HG03064 (cell line): ENCODE results near the gene SAYSD1.
A peak's percentile ranks its signal among the peaks of the same experiment; 100 is the strongest.
"Not testable (repeated sequence)": the region's sequence is repeated elsewhere in the genome, so short reads cannot be mapped to it uniquely, and the experiment has no call there.

Experiments
- ATAC-seq: cut with Tn5 transposase; IDR thresholded peaks from one replicate; pipeline ENCODE4 v1.9.1; 2021; ENCODE audit warnings: low read depth; ENCODE audit not compliant: unreplicated experiment

Gene SAYSD1

DNA sequence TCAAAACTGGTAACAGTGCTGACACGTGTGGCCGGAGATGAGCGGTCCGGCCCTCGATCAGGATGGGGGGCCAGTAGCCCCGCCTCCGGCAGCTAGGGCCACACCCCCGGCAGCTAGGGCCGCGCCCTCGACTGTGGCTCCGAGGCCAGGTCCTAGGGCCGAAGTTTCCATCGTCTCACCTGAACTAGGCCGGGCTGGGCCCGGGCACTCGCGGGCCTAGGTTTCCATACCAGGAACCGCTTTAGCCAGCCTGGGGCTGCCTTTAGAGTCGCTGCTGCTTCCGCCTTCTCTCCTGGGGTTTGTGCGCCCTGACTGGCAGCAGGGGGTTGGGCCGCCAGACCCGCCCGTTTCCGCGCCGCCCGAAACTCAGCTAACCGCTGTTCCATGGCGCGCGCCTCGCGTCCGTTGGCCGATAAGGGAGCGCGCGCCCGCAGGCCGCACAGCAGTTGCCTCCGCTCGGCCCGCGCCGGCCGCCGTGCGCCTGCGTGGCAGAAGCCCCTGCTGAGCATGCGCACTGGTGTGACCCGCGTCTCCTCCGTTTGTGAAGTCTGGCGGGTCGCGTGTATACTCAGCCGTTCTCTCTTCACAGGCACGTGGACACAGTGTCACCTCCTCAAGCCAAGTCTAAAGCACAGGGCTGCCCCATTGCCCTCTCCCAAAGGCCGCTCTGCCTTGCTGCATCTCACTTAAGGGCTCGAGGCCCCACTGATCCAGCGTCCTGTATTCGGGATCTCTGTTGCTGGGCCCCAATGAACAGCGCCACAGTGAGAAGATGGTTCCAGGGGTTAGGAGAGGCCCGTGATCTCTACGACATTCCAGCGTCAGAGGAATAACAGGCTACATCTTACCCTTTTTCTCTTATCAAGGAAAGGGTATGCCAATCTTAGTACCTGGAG is at the start of gene SAYSD1:
SAYSD1 (minus strand) TSS at position 483 of the 896 bp plus-strand sequence; CDS start at position 386, 97 bp downstream.
- ATAC-seq, result peak; percentile 93

DNA sequence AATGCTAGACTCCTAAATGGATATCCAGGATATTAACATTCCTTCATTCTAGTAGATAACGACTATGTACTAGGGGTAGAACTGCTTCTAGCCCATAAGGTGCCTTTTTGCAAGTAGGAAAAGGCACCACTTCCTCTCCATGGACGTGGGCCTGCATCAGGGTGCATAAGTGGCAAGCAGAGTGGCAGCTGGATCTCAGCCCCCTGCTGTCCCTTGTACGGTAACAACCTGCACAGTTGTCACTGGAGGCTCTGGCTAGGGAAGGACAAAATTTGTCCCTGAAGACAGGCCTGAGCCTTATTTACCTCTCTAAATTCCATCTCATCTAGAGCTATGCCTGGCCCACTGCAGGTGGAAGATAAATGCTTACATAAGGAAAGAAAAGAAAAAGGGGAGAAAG is 42.5 kb upstream of the SAYSD1 start:
- ATAC-seq, result no peak

DNA sequence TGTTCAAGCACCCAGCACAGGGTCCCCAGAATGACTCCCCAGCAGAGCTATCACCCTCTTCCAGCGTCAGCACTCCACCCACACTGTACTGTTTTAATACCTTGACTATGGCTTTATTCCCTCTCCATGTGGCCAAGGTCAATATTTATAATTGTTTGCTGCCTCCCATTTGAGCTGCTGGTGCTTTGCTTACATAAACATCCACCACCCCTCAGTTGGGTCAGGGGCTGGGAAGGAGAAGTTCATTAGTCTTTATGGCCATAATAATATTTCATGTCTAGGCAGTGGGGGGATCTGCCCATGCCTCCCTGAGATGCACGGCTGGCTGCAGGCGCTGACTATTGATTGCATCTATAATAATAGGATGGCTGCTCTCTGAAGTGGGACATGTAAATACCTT is 41.8 kb upstream of the SAYSD1 start:
- no peak for ATAC-seq

DNA sequence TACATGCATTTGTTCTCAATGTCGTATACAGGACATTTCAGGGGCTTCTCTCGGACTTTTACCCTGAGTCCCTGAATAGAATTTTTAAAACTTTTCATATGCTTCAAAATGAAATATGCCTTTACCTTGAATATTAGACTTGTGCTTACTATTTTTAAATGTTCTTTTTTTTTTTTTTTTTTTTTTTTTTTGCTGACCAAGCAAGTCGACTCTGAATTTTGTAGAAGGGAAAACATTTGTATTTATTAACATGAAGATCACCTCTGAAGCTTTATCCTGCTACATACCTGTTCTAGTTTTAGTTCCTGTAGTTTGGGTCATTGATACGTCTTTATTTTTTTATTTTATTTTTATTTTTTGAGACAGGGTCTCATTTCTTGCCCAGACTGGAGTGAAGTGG is 39.7 kb upstream of the SAYSD1 start:
- ATAC-seq, result no peak

GRCh38 chr6:39153766-39154397 is 38.9 kb upstream of the SAYSD1 start:
- ATAC-seq, result no peak

DNA sequence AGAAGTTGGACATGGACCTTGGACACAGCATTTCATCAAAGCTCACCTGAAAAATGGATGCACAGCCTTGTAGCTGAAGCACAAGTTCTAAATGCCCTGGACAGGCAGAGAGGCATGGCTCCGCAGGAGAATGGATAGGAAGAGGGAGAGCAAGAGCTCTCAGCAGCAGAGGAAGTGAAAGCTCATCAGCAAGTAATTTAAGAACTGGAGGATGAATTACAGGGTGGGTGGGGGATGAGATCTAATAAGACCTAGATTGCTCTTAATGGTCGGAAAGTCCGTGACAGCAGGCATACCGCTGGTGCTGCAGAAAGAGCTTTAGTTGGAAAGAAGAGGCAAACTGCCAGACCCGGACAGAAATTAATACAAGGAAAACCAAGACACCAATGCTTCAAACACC is 37.3 kb upstream of the SAYSD1 start:
- ATAC-seq, result no peak

DNA sequence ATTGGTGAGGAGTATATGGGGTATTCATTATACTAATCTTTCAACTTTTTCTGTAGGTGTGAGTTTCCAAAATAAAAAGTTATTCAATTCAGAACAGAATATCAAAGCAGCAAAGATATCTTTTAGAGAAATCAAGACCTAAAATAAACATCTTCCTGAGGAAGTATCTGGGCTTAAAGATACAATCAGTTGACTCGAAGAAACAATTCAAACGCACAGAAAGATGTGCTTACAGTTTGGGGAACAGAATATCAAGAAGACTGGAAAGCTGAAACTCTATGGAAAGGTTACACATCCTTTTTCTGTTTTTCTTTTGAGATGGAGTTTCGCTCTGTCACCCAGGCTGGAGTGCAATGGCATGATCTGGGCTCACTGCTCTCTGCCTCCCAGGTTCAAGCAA is 36.2 kb upstream of the SAYSD1 start:
- no peak for ATAC-seq

DNA sequence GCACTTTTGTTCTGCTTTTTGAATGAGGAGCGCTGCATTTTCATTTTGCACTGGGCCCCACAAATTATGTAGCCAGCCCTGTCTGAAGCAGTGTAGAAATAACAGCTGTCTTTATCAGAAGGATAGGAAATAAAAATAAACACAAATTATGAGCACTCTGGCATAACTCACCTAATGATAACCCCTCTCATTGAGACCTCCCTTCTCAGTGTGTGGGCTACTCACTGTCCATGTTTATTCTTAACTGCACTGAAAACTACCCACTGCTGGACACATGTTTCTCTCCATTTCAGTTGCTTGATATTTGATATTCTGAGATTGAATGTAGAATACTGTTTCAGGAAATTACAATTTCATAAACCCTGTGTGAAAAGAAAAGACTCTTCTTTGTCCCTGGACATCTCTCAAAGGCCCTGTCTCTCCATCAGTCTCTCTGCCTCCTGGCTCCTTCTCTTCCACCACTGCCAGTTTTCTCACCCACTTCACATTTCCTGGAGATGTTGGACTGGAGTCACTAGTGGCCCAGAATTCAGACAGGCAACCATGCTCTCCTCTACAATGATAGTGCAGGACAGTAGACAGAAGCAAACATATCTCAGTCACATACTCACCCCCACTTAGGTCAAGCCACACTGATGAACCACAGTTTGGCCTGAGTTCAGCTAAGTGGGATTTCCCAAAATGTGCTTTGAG is 29.6 kb upstream of the SAYSD1 start:
- no peak for ATAC-seq

DNA sequence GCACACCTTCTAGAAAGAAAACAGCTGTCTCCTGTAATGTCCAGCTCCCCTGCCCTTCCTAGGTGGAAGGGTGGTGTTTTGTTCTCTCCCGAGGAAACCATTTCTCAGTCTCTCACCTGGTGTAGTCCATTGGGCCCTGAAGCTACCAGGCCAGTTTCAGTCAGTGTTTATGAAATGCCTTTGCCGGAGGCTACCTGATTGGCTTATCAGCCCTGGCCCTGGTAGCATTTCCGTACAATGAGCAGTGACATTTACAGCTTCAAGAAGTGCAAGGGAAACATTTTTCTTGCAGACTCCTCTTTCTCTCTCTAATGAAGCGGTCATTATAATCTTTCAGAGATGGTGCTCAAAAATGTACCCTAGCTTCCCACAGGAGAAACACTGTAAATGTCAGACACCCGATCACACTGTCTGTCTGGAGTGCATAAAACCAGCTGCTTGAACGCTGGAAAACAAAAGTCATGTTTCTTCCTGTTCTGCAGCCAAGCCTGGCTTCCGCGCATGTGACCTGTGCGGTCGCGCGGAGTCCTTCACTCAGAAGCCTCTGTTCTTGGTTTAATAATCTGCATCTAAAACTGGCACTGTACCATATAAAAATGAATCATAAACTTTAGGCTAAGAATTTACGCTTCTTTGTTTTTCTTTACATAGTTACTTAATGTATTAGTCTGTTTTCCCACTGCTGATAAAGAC is 28.4 kb upstream of the SAYSD1 start:
- no peak for ATAC-seq

GRCh38 chr6:39140556-39141167 is 25.7 kb upstream of the SAYSD1 start:
- no peak for ATAC-seq

GRCh38 chr6:39137245-39137644 is 22.3 kb upstream of the SAYSD1 start:
- no peak for ATAC-seq

- ATAC-seq, result not testable (repeated sequence)
These were observed 21.2 kb upstream of the SAYSD1 start for GRCh38 chr6:39136207-39136606.

GRCh38 chr6:39134761-39135160 is 19.8 kb upstream of the SAYSD1 start:
- ATAC-seq, result not testable (repeated sequence)

DNA sequence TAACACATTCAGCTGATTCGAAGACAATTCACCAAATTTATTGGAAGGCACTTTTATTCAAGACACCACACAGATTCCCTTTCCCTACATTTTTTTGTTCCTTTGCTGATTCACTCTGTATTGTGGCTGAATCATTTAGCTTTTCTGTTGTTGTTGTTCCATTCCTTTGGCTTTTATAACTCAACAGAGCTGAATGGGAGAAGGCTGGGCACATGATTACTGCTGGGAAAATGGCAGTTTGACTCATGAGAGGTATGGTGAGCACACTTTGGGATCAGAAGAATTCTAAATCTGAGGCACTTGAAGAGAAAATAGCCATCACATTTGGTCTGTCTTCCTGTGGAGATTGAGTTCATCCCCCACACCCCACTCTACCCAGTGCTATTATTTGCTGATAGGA is 15.7 kb upstream of the SAYSD1 start:
- ATAC-seq, result no peak

- ATAC-seq, result no peak
These were observed 13.8 kb upstream of the SAYSD1 start for GRCh38 chr6:39128832-39129231.

DNA sequence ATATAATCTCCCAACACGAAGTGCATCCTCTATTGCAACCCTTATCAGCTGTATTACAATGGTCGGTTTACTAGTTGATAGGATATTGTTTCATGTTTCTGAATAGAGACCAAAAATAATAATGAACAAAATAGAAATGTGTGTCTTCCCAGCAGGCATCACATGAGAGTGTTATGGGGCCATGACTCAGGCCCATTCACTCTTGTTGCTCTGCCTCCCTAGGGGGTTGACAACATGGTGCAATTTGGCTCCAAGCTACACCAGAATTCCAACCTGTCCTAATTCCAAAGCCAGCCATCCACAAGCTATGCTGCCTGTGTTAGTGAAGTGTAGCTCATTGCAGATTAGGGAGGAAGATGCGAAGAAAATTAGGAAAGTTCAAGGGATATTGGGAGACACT is 13.1 kb upstream of the SAYSD1 start:
- ATAC-seq, result no peak

DNA sequence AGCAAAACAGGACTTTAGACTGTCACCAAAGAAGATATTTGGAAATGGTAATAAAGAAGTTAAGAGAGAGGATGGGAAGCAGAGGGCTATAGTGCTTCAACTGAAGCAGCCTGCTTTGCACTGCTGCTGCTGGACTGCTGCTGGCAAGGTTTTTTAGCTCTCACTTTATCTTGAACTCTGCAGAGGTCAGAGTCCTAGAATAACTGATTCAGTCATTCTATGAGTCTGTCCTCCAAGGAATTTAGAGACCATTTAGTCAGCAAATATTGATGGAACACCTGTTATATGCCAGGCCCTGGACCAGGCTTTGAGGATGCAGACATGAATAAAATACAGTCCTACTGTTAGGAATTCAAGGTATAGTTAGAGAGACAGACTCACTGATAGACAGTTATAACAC is 9.1 kb upstream of the SAYSD1 start:
- no peak for ATAC-seq

GRCh38 chr6:39118921-39119320 is 3.9 kb upstream of the SAYSD1 start:
- ATAC-seq, result no peak

GRCh38 chr6:39114388-39114703 is 640 bp downstream of the SAYSD1 start:
- ATAC-seq, result peak; percentile 2

DNA sequence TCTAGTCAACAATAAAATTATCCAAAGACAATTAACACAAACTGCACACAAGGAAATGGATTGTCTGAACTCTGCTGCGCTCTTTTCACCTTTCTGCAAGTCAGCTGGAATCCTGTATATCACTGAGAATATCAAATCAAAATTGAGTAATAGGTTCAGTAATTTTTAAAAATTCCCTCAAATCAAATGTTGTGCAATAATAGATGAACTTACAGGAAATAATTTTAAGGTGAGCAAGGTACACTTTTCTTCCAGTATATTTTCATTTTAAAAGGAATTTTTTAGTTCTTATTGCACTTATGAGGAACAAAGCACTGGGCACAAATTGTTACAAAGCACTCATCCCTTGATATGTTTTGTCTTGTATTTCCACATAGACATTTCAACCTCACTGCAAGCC is 1.2 kb downstream of the SAYSD1 start:
- no peak for ATAC-seq

- no peak for ATAC-seq
These were observed 3.7 kb downstream of the SAYSD1 start for GRCh38 chr6:39111280-39111679.
